A549 (cell line): ENCODE data around the gene TAC3. TPM values are rescaled to one million over a fixed set of nuclear protein-coding genes. Genes with fewer than 3 reads are reported as not detected.

Experiments used
- ATAC-seq, 2 experiments: fragments of 200-7000 bp in 1 of 2; fragments of >200 bp in 1 of 2; cut with Nextera tagmentation in 1 of 2; cut with Tn5 transposase in 1 of 2; 3 replicates each; pipeline versions ENCODE4 v1.8.0 to v1.9.1; 2018 to 2020; ENCODE audit warnings: mild to moderate bottlenecking in 1 of 2, moderate library complexity in 1 of 2
- CTCF ChIA-PET: fragments of 300-600 bp; sonication (Branson Sonifier 250); formaldehyde crosslinking; extraction: SDS; loops from one replicate; lab custom pipeline; 2021; ENCODE audit warnings: antibody characterized with exemption, inconsistent platforms; lab: Yijun Ruan, JAX
- POLR2A ChIA-PET: fragments of 350-600 bp; formaldehyde crosslinking; extraction: SDS; loops from one replicate; lab custom pipeline; 2021; ENCODE audit warnings: antibody characterized with exemption, inconsistent platforms; lab: Yijun Ruan, JAX
- DNase-seq, 2 experiments: peaks; one replicate each; pipeline versions ENCODE4 v3.0.0 to v3.0.0-alpha.2; 2011 to 2016; ENCODE audit warnings: low read depth in 1 of 2, low spot score in 1 of 2
- FAIRE-seq: peaks from 2 replicates; lab custom pipeline; 2011; peaks lifted over from hg19 to GRCh38; lab: Jason Lieb, UNC
- H3K27ac ChIP-seq, 2 experiments: fragments of >200 bp; sonication (Bioruptor Twin); formaldehyde crosslinking; 3 replicates each; pipeline ENCODE4 v1.5.1; 2016 to 2017
- H3K4me1 ChIP-seq: fragments of >200 bp; sonication (Bioruptor Twin); formaldehyde crosslinking; 3 replicates; pipeline ENCODE4 v1.6.1; 2016
- H3K4me2 ChIP-seq: fragments of >200 bp; sonication (Bioruptor Twin); formaldehyde crosslinking; 3 replicates; pipeline ENCODE4 v1.6.1; 2016
- H3K4me3 ChIP-seq: fragments of >200 bp; sonication (Bioruptor Twin); formaldehyde crosslinking; 3 replicates; pipeline ENCODE4 v1.5.1; 2016
- H3K9me3 ChIP-seq: fragments of >200 bp; sonication (Bioruptor Twin); formaldehyde crosslinking; 3 replicates; pipeline ENCODE4 v1.6.1; 2016
- BCL3 ChIP-seq: fragments of >200 bp; sonication (Bioruptor Twin); formaldehyde crosslinking; IDR thresholded peaks from 3 replicates; pipeline ENCODE4 v1.6.1; 2016
- ESRRA ChIP-seq: fragments of 150-350 bp; IDR thresholded peaks from 2 replicates; pipeline ENCODE4 v1.6.1; 2014; ENCODE audit warnings: mild to moderate bottlenecking, low read length, borderline replicate concordance
- FOSL2 ChIP-seq, 2 experiments: fragments of 450-650 bp in 1 of 2; fragments of >200 bp in 1 of 2; sonication (Bioruptor Twin) in 1 of 2; formaldehyde crosslinking; IDR thresholded peaks; 2 replicates each; pipeline versions ENCODE4 v1.5.0 to v1.6.1; 2016 to 2020; ENCODE audit warnings: mild to moderate bottlenecking in 1 of 2, moderate library complexity in 1 of 2
- HES2 ChIP-seq: fragments of >200 bp; sonication (Bioruptor Twin); formaldehyde crosslinking; IDR thresholded peaks from 2 replicates; pipeline ENCODE4 v1.6.1; 2016
- HEYL ChIP-seq: fragments of 250-450 bp; sonication (Bioruptor Pico); IDR thresholded peaks from 2 replicates; pipeline ENCODE4 v1.8.0; 2021; ENCODE audit warnings: mild to moderate bottlenecking, moderate library complexity
- HMGXB4 ChIP-seq: fragments of 250-450 bp; sonication (Bioruptor Pico); IDR thresholded peaks from 2 replicates; pipeline ENCODE4 v1.5.0; 2021; ENCODE audit warnings: mild to moderate bottlenecking, moderate library complexity, borderline replicate concordance
- NR3C1 ChIP-seq: fragments of >200 bp; sonication (Bioruptor Twin); formaldehyde crosslinking; IDR thresholded peaks from 3 replicates; pipeline ENCODE4 v1.6.1; 2017
- PBX3 ChIP-seq: IDR thresholded peaks from 2 replicates; pipeline ENCODE4 v1.6.1; 2012
- POLR2A ChIP-seq: IDR thresholded peaks from 2 replicates; pipeline ENCODE4 v1.6.1; 2012; ENCODE audit warnings: mild to moderate bottlenecking, low read length
- POLR2AphosphoS2 ChIP-seq: conservative IDR thresholded peaks from 2 replicates; pipeline ENCODE4 v1.6.1; 2012; ENCODE audit warnings: low read length, improper control_type of control experiment, inconsistent platforms
- RCOR1 ChIP-seq: fragments of 150-350 bp; IDR thresholded peaks from 2 replicates; pipeline ENCODE4 v1.6.1; 2014; ENCODE audit warnings: antibody characterized with exemption, low read length, low read depth
- REST ChIP-seq: fragments of 200-600 bp; sonication (generic); IDR thresholded peaks from 2 replicates; pipeline ENCODE4 v1.6.1; 2016; ENCODE audit warnings: antibody characterized with exemption, mild to moderate bottlenecking, moderate library complexity
- RFX5 ChIP-seq: fragments of 450-650 bp; IDR thresholded peaks from 2 replicates; pipeline ENCODE4 v1.7.1; 2014; ENCODE audit warnings: antibody characterized with exemption, mild to moderate bottlenecking, moderate library complexity
- SREBF2 ChIP-seq: fragments of 450-650 bp; IDR thresholded peaks from 2 replicates; pipeline ENCODE4 v1.6.1; 2014; ENCODE audit warnings: mild to moderate bottlenecking, moderate library complexity
- ZNF302 ChIP-seq: fragments of 250-450 bp; sonication (Bioruptor Pico); IDR thresholded peaks from 2 replicates; pipeline ENCODE4 v1.9.0; 2021; ENCODE audit warnings: inconsistent platforms, mild to moderate bottlenecking, moderate library complexity
- WGBS: methylation state at CpG from one replicate; pipeline ENCODE4 v1.1.6; 2017; ENCODE audit errors: missing lambda C conversion rate; 5-methylcytosine and 5-hydroxymethylcytosine counted together
- polyA plus RNA-seq, 4 experiments: library from polyadenylated mRNA; depleted of rRNA in 3 of 4; stranded (reverse); fragments of >200 nt; fragmentation: RNase III in 1 of 4; extraction: RNeasy Plus Mini Kit Qiagen cat#74134 plus additional on column Dnase treatment in 1 of 4; gene quantifications; 2 replicates in 3 of 4; 3 replicates in 1 of 4; pipeline ENCODE4 v1.2.3, GENCODE V29; 2011 to 2017
- TF ChIP-seq, protein P1 (sequence below): fragments of 450-650 bp; IDR thresholded peaks from 2 replicates; pipeline ENCODE4 v1.6.1; 2014; ENCODE audit warnings: antibody characterized with exemption
- TF ChIP-seq, protein P2 (sequence below): fragments of 150-350 bp; IDR thresholded peaks from 2 replicates; pipeline ENCODE4 v1.6.1; 2014; ENCODE audit warnings: low read depth, mild to moderate bottlenecking, low read length

Gene TAC3
- polyA plus RNA-seq, 2 of the 4 experiments (the other 2 are of a cell fraction) = 0.16 TPM; not detected in 1

DNA sequence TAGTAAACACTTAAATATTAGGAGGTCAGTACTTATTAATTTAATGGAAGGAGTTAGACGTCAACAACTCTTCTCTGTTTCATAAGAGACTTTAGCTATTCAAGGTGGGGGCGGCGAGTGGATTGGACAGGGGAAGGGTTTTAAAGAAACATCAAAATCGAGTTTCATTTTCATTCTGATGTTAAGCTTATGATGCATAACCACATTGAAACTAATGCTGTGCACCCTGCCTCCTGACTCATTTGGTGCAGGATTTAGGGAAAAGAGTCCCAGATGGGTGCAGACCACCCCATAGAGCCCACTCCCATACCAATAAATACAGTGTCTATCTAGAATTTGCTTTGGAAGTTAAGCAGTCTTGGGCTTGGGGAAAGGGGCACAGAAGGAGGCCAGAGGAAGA is 17.3 kb downstream of the TAC3 start (continued):
- no peak for TF ChIP-seq FOSL2 (IDR thresholded peaks at IDR 0.05)
- no peak for TF ChIP-seq FOSL2 (CRISPR knock-in tag; IDR thresholded peaks at IDR 0.05)

DNA sequence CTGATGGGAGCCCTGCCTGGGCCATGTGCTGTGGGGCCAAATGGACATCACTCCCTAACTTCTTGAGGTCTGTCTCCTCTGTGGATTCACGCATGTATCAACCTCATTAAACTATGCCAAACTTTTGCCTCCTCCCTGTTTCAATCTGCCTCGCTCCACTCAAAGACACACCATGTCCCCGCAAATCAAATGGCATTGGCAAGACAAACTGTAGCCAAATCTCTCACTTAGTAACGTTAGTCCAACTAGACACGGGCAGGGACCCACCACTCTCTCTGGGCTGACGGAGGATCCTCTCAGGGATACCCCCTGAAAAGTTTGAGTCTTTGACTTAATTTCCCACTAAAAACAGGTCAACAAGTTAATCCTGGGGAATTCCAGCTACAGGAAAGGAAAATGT is 18.0 kb downstream of the TAC3 start:
- FAIRE-seq (no peak), DNase-seq (no peak), ATAC-seq (no peak)
- Histone ChIP-seq H3K4me1 (peaks cover 13% of the 10 kb centered on the region), H3K4me3 (no peak overlapping the region), H3K9me3 (no peaks in the 10 kb centered on the region), H3K4me2 (no peak overlapping the region), H3K27ac (no peak overlapping the region)
- POLR2A ChIA-PET = no interaction called here
- CTCF ChIA-PET = interaction anchor here (0.7 to 10.1 kb wide), 7 partner anchors 11 to 240 kb away, joined by 3 to 119 read pairs (median 8); no protein-coding TSS in a partner anchor
- 94% methylated on average over 6 of the region's 6 CpGs for WGBS
- no peak for TF ChIP-seq REST
- 0 out of 2 replicates have a peak, but pooled peaks have one; percentile 10 for TF ChIP-seq POLR2A
- TF ChIP-seq BCL3 = no peak
- TF ChIP-seq, protein P1, sequence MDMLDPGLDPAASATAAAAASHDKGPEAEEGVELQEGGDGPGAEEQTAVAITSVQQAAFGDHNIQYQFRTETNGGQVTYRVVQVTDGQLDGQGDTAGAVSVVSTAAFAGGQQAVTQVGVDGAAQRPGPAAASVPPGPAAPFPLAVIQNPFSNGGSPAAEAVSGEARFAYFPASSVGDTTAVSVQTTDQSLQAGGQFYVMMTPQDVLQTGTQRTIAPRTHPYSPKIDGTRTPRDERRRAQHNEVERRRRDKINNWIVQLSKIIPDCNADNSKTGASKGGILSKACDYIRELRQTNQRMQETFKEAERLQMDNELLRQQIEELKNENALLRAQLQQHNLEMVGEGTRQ = no peak
- TF ChIP-seq, all 56 proteins: peak for 1

- TF ChIP-seq, protein P2, sequence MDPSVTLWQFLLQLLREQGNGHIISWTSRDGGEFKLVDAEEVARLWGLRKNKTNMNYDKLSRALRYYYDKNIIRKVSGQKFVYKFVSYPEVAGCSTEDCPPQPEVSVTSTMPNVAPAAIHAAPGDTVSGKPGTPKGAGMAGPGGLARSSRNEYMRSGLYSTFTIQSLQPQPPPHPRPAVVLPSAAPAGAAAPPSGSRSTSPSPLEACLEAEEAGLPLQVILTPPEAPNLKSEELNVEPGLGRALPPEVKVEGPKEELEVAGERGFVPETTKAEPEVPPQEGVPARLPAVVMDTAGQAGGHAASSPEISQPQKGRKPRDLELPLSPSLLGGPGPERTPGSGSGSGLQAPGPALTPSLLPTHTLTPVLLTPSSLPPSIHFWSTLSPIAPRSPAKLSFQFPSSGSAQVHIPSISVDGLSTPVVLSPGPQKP = no peak
- TF ChIP-seq HES2 = no peak
- TF ChIP-seq FOSL2 (IDR thresholded peaks at IDR 0.05) = no peak
- TF ChIP-seq FOSL2 (CRISPR knock-in tag; IDR thresholded peaks at IDR 0.05) = no peak
- no peak for TF ChIP-seq PBX3
- no peak for TF ChIP-seq SREBF2
- no peak for TF ChIP-seq RFX5
- no peak for TF ChIP-seq ZNF302
- no peak for TF ChIP-seq RCOR1
- TF ChIP-seq ESRRA = no peak
- TF ChIP-seq POLR2AphosphoS2 = no peak
- TF ChIP-seq, protein P1 = no peak
- no peak for TF ChIP-seq HMGXB4 (CRISPR knock-in tag)
- TF ChIP-seq NR3C1 = no peak
- no peak for TF ChIP-seq HEYL (CRISPR knock-in tag)
- H3K27ac ChIP-seq = no peak overlapping the region
- CTCF ChIA-PET = interaction anchor here (0.6 to 10.1 kb wide), 8 partner anchors 9 to 239 kb away, joined by 3 to 119 read pairs (median 6); partner anchors contain the start of gene HSD17B6
- peaks cover 8% of the 10 kb centered on the region for H3K4me1 ChIP-seq
- DNase-seq (no peak), FAIRE-seq (no peak), ATAC-seq (no peak)
- H3K4me2 ChIP-seq = no peak overlapping the region
- POLR2A ChIA-PET = no interaction called here
- H3K4me3 ChIP-seq = no peak overlapping the region
- H3K9me3 ChIP-seq = no peaks in the 10 kb centered on the region
- 87% methylated on average over 12 of the region's 12 CpGs for WGBS
Observed at GRCh38 chr12:56996793-56997545, 19.4 kb downstream of the TAC3 start.
